Nephron progenitor cell (in vitro differentiated cells): ENCODE data around the gene FAM193A.
A peak's percentile ranks its signal among the peaks of the same experiment; 100 is the strongest.

Experiments used
- DNase-seq: peaks from one replicate; pipeline ENCODE4 v3.0.0; 2021
- H3K27ac Mint-ChIP-seq: 2 replicates; pipeline ENCODE4 v1.8.0; 2021; ENCODE audit warnings: mild to moderate bottlenecking, moderate library complexity, mixed read lengths
- H3K27me3 Mint-ChIP-seq: 2 replicates; pipeline ENCODE4 v1.8.0; 2021; ENCODE audit warnings: mild to moderate bottlenecking, low read depth, mixed read lengths; ENCODE audit not compliant: poor library complexity
- H3K36me3 Mint-ChIP-seq: 2 replicates; pipeline ENCODE4 v1.8.0; 2021; ENCODE audit warnings: low read depth, mixed read lengths
- H3K4me1 Mint-ChIP-seq: 2 replicates; pipeline ENCODE4 v1.8.0; 2021; ENCODE audit warnings: mixed read lengths
- H3K4me3 Mint-ChIP-seq: 2 replicates; pipeline ENCODE4 v1.8.0; 2021; ENCODE audit warnings: mild to moderate bottlenecking, moderate library complexity, mixed read lengths
- H3K9me3 Mint-ChIP-seq: 2 replicates; pipeline ENCODE4 v1.8.0; 2021; ENCODE audit warnings: mild to moderate bottlenecking, moderate library complexity, mixed read lengths
- TF ChIP-seq, protein P1 (sequence below): fragments of 200-600 bp; sonication (generic); IDR thresholded peaks from 2 replicates; pipeline ENCODE4 v1.5.0; 2021; ENCODE audit warnings: antibody characterized with exemption

The FAM193A gene

DNA sequence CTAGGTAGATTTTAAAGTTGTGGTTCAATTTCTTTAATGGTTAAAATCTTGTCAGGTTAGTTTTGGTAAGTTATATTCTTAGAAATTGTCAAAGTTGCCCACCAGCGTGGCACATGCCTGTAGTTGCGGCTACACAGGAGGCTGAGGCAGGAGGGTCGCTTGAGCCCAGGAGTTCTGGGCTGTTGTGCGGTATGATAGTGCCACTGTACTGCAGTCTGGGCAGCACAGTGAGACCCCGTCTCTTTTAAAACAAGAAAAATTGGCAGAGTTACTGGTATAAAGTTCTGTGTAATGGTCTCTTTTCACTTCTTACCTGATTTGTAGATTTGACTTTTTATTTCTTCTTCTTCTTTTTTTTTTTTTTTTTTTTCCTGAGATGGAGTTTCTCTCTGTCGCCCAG lies 64.4 kb downstream of the FAM193A start:
- Mint-ChIP-seq H3K27ac (peak overlapping the region; percentile 65), H3K36me3 (peaks cover 37% of the 10 kb centered on the region), H3K4me3 (no peak overlapping the region)

DNA sequence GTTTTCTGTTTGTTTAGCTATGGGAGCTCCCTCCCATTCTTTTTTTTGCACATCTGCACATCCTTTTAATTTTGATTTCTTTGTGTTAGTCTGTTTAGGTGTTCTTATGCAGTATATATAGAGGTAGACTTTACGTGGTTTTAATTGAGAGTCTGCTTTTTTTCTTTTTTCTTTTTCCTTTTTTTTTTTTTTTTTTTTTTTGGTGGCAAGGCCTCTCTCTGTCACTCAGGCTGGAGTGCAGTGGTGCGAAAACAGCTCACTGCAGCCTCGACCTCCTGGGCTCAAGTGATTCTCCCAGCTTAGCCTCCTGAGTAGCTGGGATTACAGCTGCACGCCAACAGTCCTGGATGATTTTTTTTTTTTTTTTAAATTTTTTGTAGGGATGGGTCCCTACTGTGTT lies 68.2 kb downstream of the FAM193A start:
- Mint-ChIP-seq H3K27ac (peak overlapping the region; percentile 86), H3K27me3 (no peaks in the 10 kb centered on the region), H3K9me3 (no peaks in the 10 kb centered on the region), H3K4me3 (no peak overlapping the region), H3K4me1 (peaks cover 37% of the 10 kb centered on the region), H3K36me3 (peaks cover 37% of the 10 kb centered on the region)
- TF ChIP-seq, protein P1, sequence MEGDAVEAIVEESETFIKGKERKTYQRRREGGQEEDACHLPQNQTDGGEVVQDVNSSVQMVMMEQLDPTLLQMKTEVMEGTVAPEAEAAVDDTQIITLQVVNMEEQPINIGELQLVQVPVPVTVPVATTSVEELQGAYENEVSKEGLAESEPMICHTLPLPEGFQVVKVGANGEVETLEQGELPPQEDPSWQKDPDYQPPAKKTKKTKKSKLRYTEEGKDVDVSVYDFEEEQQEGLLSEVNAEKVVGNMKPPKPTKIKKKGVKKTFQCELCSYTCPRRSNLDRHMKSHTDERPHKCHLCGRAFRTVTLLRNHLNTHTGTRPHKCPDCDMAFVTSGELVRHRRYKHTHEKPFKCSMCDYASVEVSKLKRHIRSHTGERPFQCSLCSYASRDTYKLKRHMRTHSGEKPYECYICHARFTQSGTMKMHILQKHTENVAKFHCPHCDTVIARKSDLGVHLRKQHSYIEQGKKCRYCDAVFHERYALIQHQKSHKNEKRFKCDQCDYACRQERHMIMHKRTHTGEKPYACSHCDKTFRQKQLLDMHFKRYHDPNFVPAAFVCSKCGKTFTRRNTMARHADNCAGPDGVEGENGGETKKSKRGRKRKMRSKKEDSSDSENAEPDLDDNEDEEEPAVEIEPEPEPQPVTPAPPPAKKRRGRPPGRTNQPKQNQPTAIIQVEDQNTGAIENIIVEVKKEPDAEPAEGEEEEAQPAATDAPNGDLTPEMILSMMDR: no peak
- no peak for DNase-seq

More for the DNA sequence above, 64.4 kb downstream of the FAM193A start:
- TF ChIP-seq, protein P1: no peak
- no peaks in the 10 kb centered on the region for H3K9me3 Mint-ChIP-seq
- DNase-seq: no peak
- peaks cover 68% of the 10 kb centered on the region for H3K4me1 Mint-ChIP-seq
- H3K27me3 Mint-ChIP-seq: no peaks in the 10 kb centered on the region

DNA sequence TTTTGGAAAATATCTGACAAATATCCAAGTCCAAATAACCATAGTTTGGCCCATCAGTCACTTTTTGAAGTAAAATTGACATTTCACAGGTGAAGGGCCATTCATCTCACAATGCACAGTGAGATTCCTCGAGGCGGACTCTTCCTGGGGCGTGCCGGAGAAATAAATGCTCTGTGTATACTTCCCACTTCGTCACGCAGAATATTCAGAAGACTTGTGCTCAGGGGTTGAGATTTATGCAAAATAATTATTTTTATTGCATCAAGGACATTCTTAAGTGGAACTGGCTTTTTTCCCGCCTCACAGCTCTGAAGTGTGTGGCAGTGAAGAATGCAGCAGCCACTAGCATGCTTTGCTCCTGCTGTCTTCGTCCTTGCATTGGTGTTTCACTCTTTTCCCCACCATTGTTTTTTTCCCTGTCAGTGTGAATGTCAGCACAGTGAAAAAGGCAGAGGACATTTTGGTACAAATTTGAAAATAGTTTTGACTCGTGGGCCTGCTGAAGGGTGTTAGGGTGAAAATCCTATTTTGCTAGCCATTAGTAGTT lies 70.6 kb downstream of the FAM193A start:
- no peak overlapping the region for H3K4me3 Mint-ChIP-seq
- peaks cover 23% of the 10 kb centered on the region for H3K4me1 Mint-ChIP-seq
- peaks cover 4% of the 10 kb centered on the region for H3K9me3 Mint-ChIP-seq
- no peak for DNase-seq
- TF ChIP-seq, protein P1: no peak
- H3K27ac Mint-ChIP-seq: peak overlapping the region; percentile 59
- H3K36me3 Mint-ChIP-seq: peaks cover 30% of the 10 kb centered on the region
- H3K27me3 Mint-ChIP-seq: no peaks in the 10 kb centered on the region

- H3K36me3 Mint-ChIP-seq: peaks cover 29% of the 10 kb centered on the region
- TF ChIP-seq, protein P1: no peak
- H3K4me3 Mint-ChIP-seq: no peak overlapping the region
- peaks cover 4% of the 10 kb centered on the region for H3K9me3 Mint-ChIP-seq
- H3K27ac Mint-ChIP-seq: peak overlapping the region; percentile 29
- H3K4me1 Mint-ChIP-seq: peaks cover 23% of the 10 kb centered on the region
- DNase-seq: no peak
- no peaks in the 10 kb centered on the region for H3K27me3 Mint-ChIP-seq
Observed at GRCh38 chr4:2607822-2608221, 71.4 kb downstream of the FAM193A start.

DNA sequence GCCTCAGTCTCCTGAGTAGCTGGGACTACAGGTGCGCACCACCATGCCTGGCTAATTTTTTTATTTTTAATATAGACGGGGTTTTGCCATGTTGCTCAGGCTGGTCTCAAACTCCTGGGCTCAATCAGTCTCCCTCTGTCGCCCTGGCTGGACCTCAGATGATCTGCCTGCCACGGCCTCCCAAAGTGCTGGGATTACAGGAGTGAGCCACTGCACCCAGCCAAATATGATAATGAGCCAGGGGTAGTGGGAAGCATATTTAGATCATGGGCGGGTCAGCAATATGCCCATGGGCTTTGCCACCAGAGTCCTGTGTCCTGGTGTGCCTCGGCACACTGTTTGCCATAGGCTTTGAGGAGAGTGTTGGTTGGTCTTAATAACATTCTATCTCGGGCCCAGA lies 71.8 kb downstream of the FAM193A start:
- H3K36me3 Mint-ChIP-seq: peaks cover 30% of the 10 kb centered on the region
- H3K27ac Mint-ChIP-seq: no peak overlapping the region
- H3K27me3 Mint-ChIP-seq: no peaks in the 10 kb centered on the region
- TF ChIP-seq, protein P1: no peak
- peaks cover 23% of the 10 kb centered on the region for H3K4me1 Mint-ChIP-seq
- DNase-seq: no peak
- H3K4me3 Mint-ChIP-seq: no peak overlapping the region
- H3K9me3 Mint-ChIP-seq: peaks cover 4% of the 10 kb centered on the region

GRCh38 chr4:2615821-2616220 lies 79.4 kb downstream of the FAM193A start:
- Mint-ChIP-seq H3K36me3 (peaks cover 47% of the 10 kb centered on the region), H3K27ac (no peak overlapping the region), H3K9me3 (peaks cover 6% of the 10 kb centered on the region), H3K27me3 (no peaks in the 10 kb centered on the region), H3K4me1 (peaks cover 28% of the 10 kb centered on the region), H3K4me3 (no peak overlapping the region)
- TF ChIP-seq, protein P1: no peak
- DNase-seq: no peak
